ENCODE results near the gene ATP13A4. TPM values are rescaled to one million over a fixed set of nuclear protein-coding genes. Genes with fewer than 3 reads are reported as not detected.

Gene ATP13A4
- total RNA-seq, 1 donor from 2014 or later = not detected

DNA sequence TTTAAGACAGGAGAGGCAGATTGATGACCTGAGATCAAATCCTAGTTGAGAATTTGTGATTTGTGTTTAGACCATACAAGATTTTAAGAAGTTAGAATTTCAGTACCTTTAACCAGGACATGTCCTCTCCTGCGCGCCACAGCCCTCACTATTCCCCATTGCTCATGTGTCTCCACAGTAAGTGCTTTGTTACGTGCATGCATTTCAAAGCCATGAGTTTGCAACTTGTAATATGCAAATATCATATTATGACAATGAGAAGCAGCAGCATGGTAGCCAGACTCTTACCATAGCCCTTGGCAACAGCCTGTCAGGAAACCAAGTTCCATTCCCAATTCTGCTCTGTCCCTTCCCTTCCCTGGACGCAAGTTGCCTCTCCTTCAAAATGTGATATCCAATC lies 102.8 kb downstream of the ATP13A4 start:
- H3K4me3 ChIP-seq = no peak overlapping the region
- TF ChIP-seq, protein P1, sequence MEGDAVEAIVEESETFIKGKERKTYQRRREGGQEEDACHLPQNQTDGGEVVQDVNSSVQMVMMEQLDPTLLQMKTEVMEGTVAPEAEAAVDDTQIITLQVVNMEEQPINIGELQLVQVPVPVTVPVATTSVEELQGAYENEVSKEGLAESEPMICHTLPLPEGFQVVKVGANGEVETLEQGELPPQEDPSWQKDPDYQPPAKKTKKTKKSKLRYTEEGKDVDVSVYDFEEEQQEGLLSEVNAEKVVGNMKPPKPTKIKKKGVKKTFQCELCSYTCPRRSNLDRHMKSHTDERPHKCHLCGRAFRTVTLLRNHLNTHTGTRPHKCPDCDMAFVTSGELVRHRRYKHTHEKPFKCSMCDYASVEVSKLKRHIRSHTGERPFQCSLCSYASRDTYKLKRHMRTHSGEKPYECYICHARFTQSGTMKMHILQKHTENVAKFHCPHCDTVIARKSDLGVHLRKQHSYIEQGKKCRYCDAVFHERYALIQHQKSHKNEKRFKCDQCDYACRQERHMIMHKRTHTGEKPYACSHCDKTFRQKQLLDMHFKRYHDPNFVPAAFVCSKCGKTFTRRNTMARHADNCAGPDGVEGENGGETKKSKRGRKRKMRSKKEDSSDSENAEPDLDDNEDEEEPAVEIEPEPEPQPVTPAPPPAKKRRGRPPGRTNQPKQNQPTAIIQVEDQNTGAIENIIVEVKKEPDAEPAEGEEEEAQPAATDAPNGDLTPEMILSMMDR (IDR thresholded peaks at IDR 0.05) = no peak
- no peak overlapping the region for H3K27ac ChIP-seq
- H3K27me3 ChIP-seq = no peaks in the 10 kb centered on the region
- H3K36me3 ChIP-seq = no peaks in the 10 kb centered on the region
- intact Hi-C loops (cut with DNase I) = no loop called here
- H3K4me1 ChIP-seq = no peaks in the 10 kb centered on the region
- H3K9me3 ChIP-seq = no peaks in the 10 kb centered on the region
- no peak for DNase-seq (ENCODE audit: low spot score in 2 of 2)

DNA sequence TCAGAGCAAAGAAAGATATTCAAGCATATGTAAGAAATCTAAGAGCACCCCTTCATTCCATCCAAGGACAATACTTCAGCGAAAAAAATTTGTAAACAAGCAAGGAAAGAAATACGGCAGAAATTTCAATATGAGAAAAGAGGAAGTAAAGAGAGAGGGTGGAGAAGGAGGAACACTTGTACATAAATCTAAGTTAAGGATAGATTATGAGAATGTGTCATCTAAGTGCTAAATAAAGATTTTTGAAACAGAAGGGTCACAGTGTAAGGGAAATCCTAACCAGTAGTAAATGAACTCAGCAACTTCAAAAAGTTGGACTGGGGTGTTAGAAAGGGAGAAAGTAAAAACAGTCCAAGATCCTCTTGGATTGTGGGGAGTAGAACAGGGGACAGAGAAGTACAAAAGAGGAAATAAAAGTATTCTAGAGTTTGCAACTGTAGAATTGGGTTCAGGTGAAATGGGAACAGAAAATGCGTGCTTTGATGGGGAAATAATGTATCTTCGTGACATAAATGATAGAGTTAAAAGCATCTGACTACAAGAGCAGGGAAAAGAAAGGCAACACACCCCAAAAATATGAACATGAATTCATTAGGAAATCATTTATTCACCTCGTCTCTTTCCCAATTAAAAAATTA lies 107.6 kb downstream of the ATP13A4 start:
- Histone ChIP-seq H3K27ac (no peak overlapping the region), H3K27me3 (no peaks in the 10 kb centered on the region), H3K36me3 (no peaks in the 10 kb centered on the region), H3K4me1 (no peaks in the 10 kb centered on the region), H3K4me3 (no peak overlapping the region), H3K9me3 (no peaks in the 10 kb centered on the region)
- TF ChIP-seq, protein P1 (IDR thresholded peaks at IDR 0.05) = no peak
- no peak for DNase-seq (ENCODE audit: low spot score in 2 of 2)
- intact Hi-C loops (cut with DNase I) = no loop called here

DNA sequence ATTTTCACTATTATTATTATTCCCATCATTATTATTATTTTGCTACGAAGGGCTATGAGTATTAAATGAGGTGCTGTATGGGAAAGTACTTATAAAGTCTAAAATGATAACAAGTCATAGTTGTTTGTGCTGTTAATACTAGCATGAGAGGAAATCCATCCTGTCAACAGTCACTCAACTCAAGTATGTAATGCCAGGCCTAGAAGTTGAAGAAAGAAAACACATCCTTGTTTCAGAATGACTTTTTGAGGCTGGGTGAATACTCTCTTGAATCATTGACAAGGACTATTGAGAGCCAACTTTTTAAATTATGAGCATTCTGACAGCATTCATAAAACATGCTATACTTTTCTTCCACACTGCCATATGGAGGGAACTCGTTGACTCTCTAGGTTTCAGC lies 115.3 kb downstream of the ATP13A4 start:
- no peaks in the 10 kb centered on the region for H3K9me3 ChIP-seq
- DNase-seq (ENCODE audit: low spot score in 2 of 2) = no peak
- no peak overlapping the region for H3K27ac ChIP-seq
- TF ChIP-seq, protein P1 (IDR thresholded peaks at IDR 0.05) = no peak
- intact Hi-C loops (cut with DNase I) = no loop called here
- H3K4me3 ChIP-seq = no peak overlapping the region
- no peaks in the 10 kb centered on the region for H3K27me3 ChIP-seq
- no peaks in the 10 kb centered on the region for H3K36me3 ChIP-seq
- H3K4me1 ChIP-seq = no peaks in the 10 kb centered on the region

DNA sequence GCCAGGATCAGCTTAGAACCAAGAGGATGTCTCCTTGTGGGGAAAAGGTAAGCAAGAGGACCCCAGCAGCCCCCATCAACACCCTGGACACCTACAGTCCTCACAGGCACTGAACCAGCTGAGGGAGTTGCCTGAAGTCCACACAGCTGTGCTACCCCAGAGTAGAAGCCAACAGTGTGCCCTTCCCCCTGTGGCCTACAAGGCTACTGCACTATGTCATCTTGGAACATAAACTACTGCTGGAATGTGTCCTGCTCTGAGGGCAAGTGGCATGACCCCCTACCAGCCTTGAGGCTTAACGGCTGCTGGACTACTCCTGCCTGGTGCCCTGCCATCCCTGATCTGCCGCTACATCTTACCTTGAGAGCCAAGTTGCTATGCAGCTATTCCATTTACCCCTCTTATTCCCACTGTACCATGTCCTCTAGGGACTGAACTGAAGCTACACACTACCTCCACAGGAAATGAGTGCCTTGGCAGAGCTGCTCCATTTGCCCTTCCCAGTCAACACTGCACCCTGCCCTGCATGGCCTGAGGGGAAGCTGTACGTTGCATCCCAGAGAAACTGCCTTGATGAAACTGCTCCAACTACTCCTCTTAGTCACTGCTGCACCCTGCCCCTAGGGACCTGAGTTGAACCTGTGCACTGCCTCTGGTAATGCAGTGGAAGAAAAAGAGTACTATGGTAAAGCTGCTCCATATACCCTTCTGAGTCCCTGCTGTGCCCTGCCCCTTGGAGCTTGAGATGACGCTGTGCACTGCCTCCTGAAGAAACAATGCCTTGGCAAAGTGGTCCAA lies 135.9 kb downstream of the ATP13A4 start:
- H3K36me3 ChIP-seq = no peaks in the 10 kb centered on the region
- no peak overlapping the region for H3K4me3 ChIP-seq
- TF ChIP-seq, protein P1 (IDR thresholded peaks at IDR 0.05) = no peak
- H3K27me3 ChIP-seq = no peaks in the 10 kb centered on the region
- peaks cover 4 to 5% of the 10 kb centered on the region in 2 donors for H3K9me3 ChIP-seq
- no peaks in the 10 kb centered on the region for H3K4me1 ChIP-seq
- intact Hi-C loops (cut with DNase I) = no loop called here
- H3K27ac ChIP-seq = no peak overlapping the region
- no peak for DNase-seq (ENCODE audit: low spot score in 2 of 2)

DNA sequence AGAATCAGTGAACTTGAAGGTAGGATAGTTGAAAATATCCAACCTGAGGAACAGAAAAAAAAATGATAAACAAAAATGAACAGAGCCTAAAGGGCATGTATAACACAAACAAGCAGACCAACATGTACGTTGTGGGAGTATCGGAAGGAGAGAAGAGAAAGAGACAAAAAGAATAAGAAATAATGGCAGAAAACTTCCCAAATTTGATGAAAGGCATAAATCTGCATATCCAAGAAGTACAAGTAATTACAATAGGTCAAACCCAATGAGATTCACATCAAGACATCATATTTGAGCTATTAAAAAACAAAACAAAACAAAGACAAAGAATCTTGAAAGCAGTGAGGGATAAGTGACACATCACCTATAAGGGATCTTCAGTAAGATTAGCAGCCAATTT lies 138.1 kb downstream of the ATP13A4 start:
- no peak overlapping the region for H3K4me3 ChIP-seq
- peaks cover 4 to 5% of the 10 kb centered on the region in 2 donors for H3K9me3 ChIP-seq
- no peaks in the 10 kb centered on the region for H3K27me3 ChIP-seq
- intact Hi-C loops (cut with DNase I) = no loop called here
- no peaks in the 10 kb centered on the region for H3K4me1 ChIP-seq
- no peaks in the 10 kb centered on the region for H3K36me3 ChIP-seq
- TF ChIP-seq, protein P1 (IDR thresholded peaks at IDR 0.05) = no peak
- no peak for DNase-seq (ENCODE audit: low spot score in 2 of 2)
- no peak overlapping the region for H3K27ac ChIP-seq
